Natural killer cell (primary cell): ENCODE results near the gene EPHB1. TPM values are rescaled to one million over a fixed set of nuclear protein-coding genes. Genes with fewer than 3 reads are reported as not detected.

Experiments used
- ATAC-seq, 3 donors: fragments of 150-1000 bp in 2 of 3; fragments of 200-7000 bp in 1 of 3; cut with Tn5 transposase; 1 replicate in 1 of 3; 2 replicates in 2 of 3; pipeline ENCODE4 v1.10.0; 2021; ENCODE audit warnings: mild to moderate bottlenecking in 2 of 3, moderate library complexity in 2 of 3
- DNase-seq, 2 donors: peaks; one replicate each; pipeline versions ENCODE4 v3.0.0 to v3.0.0-alpha.2; 2013 to 2021; ENCODE audit warnings: mixed read lengths in 1 of 2
- H3K27ac ChIP-seq: one replicate; pipeline ENCODE4 v1.5.1; 2013; ENCODE audit warnings: mild to moderate bottlenecking, low read length
- H3K27me3 ChIP-seq: one replicate; pipeline ENCODE4 v1.6.1; 2013; ENCODE audit warnings: low read length; ENCODE audit not compliant: control insufficient read depth, insufficient read depth
- H3K36me3 ChIP-seq: one replicate; pipeline ENCODE4 v1.6.1; 2013; ENCODE audit warnings: low read length; ENCODE audit not compliant: control insufficient read depth, insufficient read depth
- H3K4me1 ChIP-seq: one replicate; pipeline ENCODE4 v1.6.1; 2013; ENCODE audit warnings: low read length; ENCODE audit not compliant: control insufficient read depth, insufficient read depth
- H3K4me3 ChIP-seq: one replicate; pipeline ENCODE4 v1.5.1; 2013; ENCODE audit warnings: low read length
- H3K9me3 ChIP-seq: one replicate; pipeline ENCODE4 v1.6.1; 2013; ENCODE audit warnings: low read length; ENCODE audit not compliant: control insufficient read depth, insufficient read depth
- H3K27ac Mint-ChIP-seq, 2 donors: one replicate each; pipeline ENCODE4 v1.8.0; 2022; ENCODE audit warnings: mild to moderate bottlenecking in 2 of 2, mixed read lengths in 2 of 2, moderate library complexity in 1 of 2
- H3K27me3 Mint-ChIP-seq, 2 donors: one replicate each; pipeline ENCODE4 v1.8.0; 2022; ENCODE audit warnings: low read depth in 2 of 2, mixed read lengths in 2 of 2
- H3K36me3 Mint-ChIP-seq: one replicate; pipeline ENCODE4 v1.8.0; 2022; ENCODE audit warnings: mixed read lengths
- H3K4me1 Mint-ChIP-seq, 2 donors: one replicate each; pipeline ENCODE4 v1.8.0; 2022; ENCODE audit warnings: mixed read lengths in 2 of 2
- H3K4me3 Mint-ChIP-seq: one replicate; pipeline ENCODE4 v1.8.0; 2022; ENCODE audit warnings: mild to moderate bottlenecking, moderate library complexity, mixed read lengths
- H3K9me3 Mint-ChIP-seq, 2 donors: one replicate each; pipeline ENCODE4 v1.8.0; 2022; ENCODE audit warnings: mixed read lengths in 2 of 2
- CTCF ChIP-seq: fragments of 200-600 bp; IDR thresholded peaks from one replicate; pipeline ENCODE4 v1.8.0; 2022; ENCODE audit warnings: antibody characterized with exemption
- WGBS: methylation state at CpG from one replicate; pipeline ENCODE4 v1.1.7; 2013; ENCODE audit warnings: missing lambda C conversion rate; ENCODE audit not compliant: insufficient coverage; 5-methylcytosine and 5-hydroxymethylcytosine counted together
- intact Hi-C: fragments of 100-400 bp; cut with micrococcal nuclease; formaldehyde crosslinking; loops from one replicate; pipeline ENCODE4 v1.14.2; 2022
- total RNA-seq, 4 donors: library from RNA; stranded (reverse); fragments of 120-200 nt in 1 of 4; gene quantifications; one replicate each; pipeline versions ENCODE4 v1.2.3 to v1.2.4, GENCODE V29; 2013 to 2022

The EPHB1 gene
- total RNA-seq, 3 donors from 2014 or later (not counting 1 experiment from before 2014, with no cell fraction given), result 0.60 TPM; not detected in 2

GRCh38 chr3:135050536-135050935 lies 255.5 kb downstream of the EPHB1 start:
- Mint-ChIP-seq H3K9me3 (peaks cover 0 to 2% of the 10 kb centered on the region in 2 donors), H3K36me3 (no peaks in the 10 kb centered on the region), H3K4me1 (no peaks in the 10 kb centered on the region), H3K27me3 (no peaks in the 10 kb centered on the region), H3K27ac (no peak overlapping the region), H3K4me3 (no peak overlapping the region)
- no peak for TF ChIP-seq CTCF
- H3K27me3 ChIP-seq, result no peaks in the 10 kb centered on the region
- ATAC-seq (no peak), DNase-seq (no peak)
- no peaks in the 10 kb centered on the region for H3K4me1 ChIP-seq
- H3K4me3 ChIP-seq, result no peak overlapping the region
- 79% methylated on average over 3 of the region's 3 CpGs for WGBS
- H3K36me3 ChIP-seq, result no peaks in the 10 kb centered on the region
- H3K27ac ChIP-seq, result no peak overlapping the region
- no peaks in the 10 kb centered on the region for H3K9me3 ChIP-seq
- intact Hi-C loops, result no loop called here

- Histone ChIP-seq H3K9me3 (no peaks in the 10 kb centered on the region), H3K27ac (no peak overlapping the region), H3K4me3 (no peak overlapping the region), H3K27me3 (no peaks in the 10 kb centered on the region), H3K36me3 (no peaks in the 10 kb centered on the region), H3K4me1 (no peaks in the 10 kb centered on the region)
- Mint-ChIP-seq H3K27ac (no peak overlapping the region), H3K9me3 (peaks cover 0 to 2% of the 10 kb centered on the region in 2 donors), H3K4me1 (no peaks in the 10 kb centered on the region), H3K36me3 (no peaks in the 10 kb centered on the region), H3K27me3 (no peaks in the 10 kb centered on the region), H3K4me3 (no peak overlapping the region)
- ATAC-seq (no peak), DNase-seq (no peak)
- 75% methylated on average over 3 of the region's 4 CpGs for WGBS
- intact Hi-C loops, result no loop called here
- no peak for TF ChIP-seq CTCF
Measured at GRCh38 chr3:135051409-135051973, 256.4 kb downstream of the EPHB1 start.

GRCh38 chr3:135055449-135055848 lies 260.4 kb downstream of the EPHB1 start:
- Mint-ChIP-seq H3K36me3 (no peaks in the 10 kb centered on the region), H3K27ac (no peak overlapping the region), H3K27me3 (no peaks in the 10 kb centered on the region), H3K4me3 (no peak overlapping the region), H3K9me3 (peaks cover 0 to 6% of the 10 kb centered on the region in 2 donors), H3K4me1 (no peaks in the 10 kb centered on the region)
- DNase-seq (no peak), ATAC-seq (no peak)
- no peaks in the 10 kb centered on the region for H3K4me1 ChIP-seq
- no peaks in the 10 kb centered on the region for H3K36me3 ChIP-seq
- no peak overlapping the region for H3K4me3 ChIP-seq
- H3K9me3 ChIP-seq, result no peaks in the 10 kb centered on the region
- WGBS, result 86% methylated on average over 5 of the region's 5 CpGs
- intact Hi-C loops, result no loop called here
- TF ChIP-seq CTCF, result no peak
- H3K27me3 ChIP-seq, result no peaks in the 10 kb centered on the region
- H3K27ac ChIP-seq, result no peak overlapping the region

- ATAC-seq (no peak), DNase-seq (no peak)
- Mint-ChIP-seq H3K27ac (no peak overlapping the region), H3K27me3 (no peaks in the 10 kb centered on the region), H3K9me3 (peaks cover 3 to 6% of the 10 kb centered on the region in 2 donors), H3K36me3 (no peaks in the 10 kb centered on the region), H3K4me1 (no peaks in the 10 kb centered on the region), H3K4me3 (no peak overlapping the region)
- Histone ChIP-seq H3K27me3 (no peaks in the 10 kb centered on the region), H3K36me3 (no peaks in the 10 kb centered on the region), H3K27ac (no peak overlapping the region), H3K4me3 (no peak overlapping the region), H3K4me1 (no peaks in the 10 kb centered on the region), H3K9me3 (no peaks in the 10 kb centered on the region)
- WGBS, result 93% methylated on average over 7 of the region's 7 CpGs
- TF ChIP-seq CTCF, result no peak
- intact Hi-C loops, result no loop called here
Measured at GRCh38 chr3:135056084-135056730, 261.1 kb downstream of the EPHB1 start.
